GF-D8 (cell line): ENCODE measurements around the gene GSAP.
"Not testable (repeated sequence)": the region's sequence is repeated elsewhere in the genome, so short reads cannot be mapped to it uniquely, and the experiment has no call there.

Source experiments
- DNase-seq: peaks from one replicate; lab custom pipeline; 2025; lab: John Stamatoyannopoulos, UW

GSAP gene

GRCh38 chr7:77415823-77416620 lies at the start of gene GSAP:
Gene GSAP (minus strand): TSS chr7:77416349. CDS start chr7:77416321, 28 bp downstream.
- no peak for DNase-seq

- no peak for DNase-seq
These were observed 49.1 kb upstream of the GSAP start for GRCh38 chr7:77465256-77465655.

- no peak for DNase-seq
These were observed 48.4 kb upstream of the GSAP start for GRCh38 chr7:77464589-77464988.

- DNase-seq: peak; percentile 13
These were observed 47.5 kb upstream of the GSAP start for GRCh38 chr7:77463632-77464031.

GRCh38 chr7:77461842-77462241 lies 45.7 kb upstream of the GSAP start:
- no peak for DNase-seq

GRCh38 chr7:77461246-77461645 lies 45.1 kb upstream of the GSAP start:
- no peak for DNase-seq

GRCh38 chr7:77460057-77460486 lies 43.9 kb upstream of the GSAP start:
- no peak for DNase-seq

GRCh38 chr7:77459311-77459726 lies 43.2 kb upstream of the GSAP start:
- no peak for DNase-seq

- no peak for DNase-seq
These were observed 42.6 kb upstream of the GSAP start for GRCh38 chr7:77458786-77459185.

- DNase-seq: no peak
These were observed 41.6 kb upstream of the GSAP start for GRCh38 chr7:77457779-77458178.

- no peak for DNase-seq
These were observed 40.5 kb upstream of the GSAP start for GRCh38 chr7:77456696-77457095.

- no peak for DNase-seq
These were observed 39.2 kb upstream of the GSAP start for GRCh38 chr7:77455321-77455720.

GRCh38 chr7:77454802-77455201 lies 38.7 kb upstream of the GSAP start:
- DNase-seq: no peak

GRCh38 chr7:77453531-77453930 lies 37.4 kb upstream of the GSAP start:
- no peak for DNase-seq

GRCh38 chr7:77451950-77452349 lies 35.8 kb upstream of the GSAP start:
- not testable (repeated sequence) for DNase-seq

GRCh38 chr7:77450613-77451012 lies 34.5 kb upstream of the GSAP start:
- no peak for DNase-seq

GRCh38 chr7:77450054-77450453 lies 33.9 kb upstream of the GSAP start:
- DNase-seq: no peak

GRCh38 chr7:77447616-77448015 lies 31.5 kb upstream of the GSAP start:
- no peak for DNase-seq

- DNase-seq: no peak
These were observed 28.0 kb upstream of the GSAP start for GRCh38 chr7:77444123-77444522.

GRCh38 chr7:77443042-77443441 lies 26.9 kb upstream of the GSAP start:
- no peak for DNase-seq

- no peak for DNase-seq
These were observed 26.5 kb upstream of the GSAP start for GRCh38 chr7:77442636-77443035.

- DNase-seq: no peak
These were observed 24.9 kb upstream of the GSAP start for GRCh38 chr7:77441046-77441445.

GRCh38 chr7:77439572-77439971 lies 23.4 kb upstream of the GSAP start:
- DNase-seq: no peak

- DNase-seq: no peak
These were observed 22.0 kb upstream of the GSAP start for GRCh38 chr7:77438131-77438530.
